HG03469 (cell line): Measurements from ENCODE around the gene LRP3.
A peak's percentile ranks its signal among the peaks of the same experiment; 100 is the strongest.

Experiments used
- ATAC-seq: cut with Tn5 transposase; IDR thresholded peaks from one replicate; pipeline ENCODE4 v1.9.1; 2021; ENCODE audit warnings: mild to moderate bottlenecking, moderate library complexity, moderate number of reproducible peaks; ENCODE audit not compliant: unreplicated experiment

LRP3 gene

DNA sequence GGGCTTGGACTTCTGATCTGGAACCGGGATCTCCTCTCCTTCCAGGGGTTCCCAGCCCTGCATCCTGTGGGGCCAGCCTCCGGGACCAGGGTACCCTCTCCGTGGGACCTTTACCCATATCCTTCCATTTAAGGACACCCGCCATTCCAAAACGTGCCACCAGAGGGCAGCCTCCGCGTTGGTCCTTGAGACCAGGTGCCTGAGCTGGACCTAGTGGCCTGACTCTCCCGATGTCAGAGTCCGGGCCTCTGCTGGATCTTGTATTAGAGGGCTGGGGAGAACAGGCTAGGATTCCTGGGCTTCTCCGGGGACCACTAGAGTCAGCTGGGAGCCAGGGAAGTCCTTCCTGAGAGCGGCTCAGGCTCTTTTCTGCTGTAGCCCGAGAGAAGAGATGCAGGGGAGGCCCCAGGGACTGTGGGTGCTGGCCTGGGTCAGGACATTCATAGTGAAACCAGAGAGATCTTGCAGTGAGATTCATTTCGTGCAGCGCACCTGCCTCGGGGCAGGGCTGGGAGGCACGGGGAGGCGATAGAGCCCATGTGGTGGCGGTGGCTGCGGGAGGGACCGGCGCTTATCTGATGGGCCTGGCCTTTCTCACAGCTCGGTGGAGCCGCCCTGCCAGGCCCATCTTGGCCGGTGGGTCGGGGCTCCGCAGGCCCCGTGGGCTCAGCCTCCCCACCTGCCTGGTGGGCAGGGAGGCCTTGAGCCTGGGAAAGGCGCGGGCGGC lies 41.3 kb downstream of the LRP3 start:
- peak; percentile 91 for ATAC-seq

- ATAC-seq: no peak
Observed at GRCh38 chr19:33235996-33236350, 41.8 kb downstream of the LRP3 start.

DNA sequence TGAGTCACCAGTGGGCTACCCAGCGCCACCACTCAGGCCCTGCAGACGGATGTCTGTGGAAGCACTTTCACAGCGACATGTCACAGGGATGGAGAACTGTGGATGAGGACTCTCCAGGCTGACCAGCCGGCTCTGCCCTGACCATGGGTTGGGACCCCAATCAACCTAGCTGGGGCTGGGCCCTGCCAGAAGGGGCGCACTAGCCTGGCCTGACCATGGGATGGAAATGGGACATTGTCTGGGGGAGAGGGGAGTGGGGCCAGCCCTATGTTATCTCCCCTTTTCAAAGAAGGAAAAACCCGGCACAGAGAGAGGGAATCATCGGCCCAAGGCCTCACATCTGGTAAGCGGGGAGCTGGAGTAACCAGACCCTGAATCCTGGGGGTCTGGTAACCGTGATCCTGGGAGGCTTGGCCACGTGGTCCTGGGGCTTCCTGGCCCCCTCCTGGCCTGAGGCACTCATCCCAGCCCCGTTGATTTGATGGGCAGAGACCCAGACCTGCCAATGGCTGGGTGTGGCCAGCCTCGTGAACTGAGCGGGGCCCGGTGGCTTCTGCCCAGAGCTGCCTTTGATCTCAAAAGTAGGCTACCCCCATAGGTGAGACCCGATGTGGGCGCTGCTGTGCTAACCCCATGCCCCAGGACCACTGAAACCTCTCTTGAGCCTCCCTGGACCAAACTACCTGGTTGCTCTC lies 42.7 kb downstream of the LRP3 start:
- no peak for ATAC-seq

- ATAC-seq: no peak
Observed at GRCh38 chr19:33238481-33239149, 44.5 kb downstream of the LRP3 start.

DNA sequence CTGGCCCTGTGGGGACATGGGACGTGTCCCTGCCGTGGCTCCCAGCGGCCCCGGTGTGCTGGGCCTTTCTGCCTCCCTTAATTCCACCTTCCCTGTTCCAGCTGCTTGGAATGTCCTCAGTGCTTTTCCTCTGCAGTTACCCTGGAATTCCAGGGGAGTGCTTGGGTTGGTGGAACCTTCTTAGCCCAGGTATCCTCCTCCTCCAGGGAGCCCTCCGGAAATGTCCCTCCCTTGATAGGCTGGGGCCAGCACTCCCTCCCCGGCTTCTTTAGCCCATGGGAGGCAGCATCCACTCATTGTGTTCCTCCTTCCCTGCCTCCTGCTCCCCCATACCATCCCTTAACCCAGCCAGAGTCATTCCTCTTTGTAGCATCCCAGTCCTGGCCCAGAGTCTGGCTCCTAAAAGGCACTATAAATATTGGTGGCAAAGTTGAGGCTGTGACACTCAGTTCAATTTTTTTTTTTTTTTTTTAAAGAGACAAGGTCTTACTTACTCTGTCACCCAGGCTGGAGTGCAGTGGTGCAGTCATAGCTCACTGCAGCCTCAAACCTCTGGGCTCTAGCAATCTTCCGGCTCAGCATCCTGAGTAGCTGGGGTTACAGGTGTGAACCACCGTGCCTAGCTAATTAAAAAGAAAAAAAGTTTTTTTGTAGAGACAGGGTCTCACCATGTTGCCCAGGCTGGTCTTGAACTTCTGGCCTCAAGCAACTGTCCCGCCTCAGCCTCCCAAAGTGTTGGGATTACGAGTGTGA lies 45.3 kb downstream of the LRP3 start:
- ATAC-seq: no peak

DNA sequence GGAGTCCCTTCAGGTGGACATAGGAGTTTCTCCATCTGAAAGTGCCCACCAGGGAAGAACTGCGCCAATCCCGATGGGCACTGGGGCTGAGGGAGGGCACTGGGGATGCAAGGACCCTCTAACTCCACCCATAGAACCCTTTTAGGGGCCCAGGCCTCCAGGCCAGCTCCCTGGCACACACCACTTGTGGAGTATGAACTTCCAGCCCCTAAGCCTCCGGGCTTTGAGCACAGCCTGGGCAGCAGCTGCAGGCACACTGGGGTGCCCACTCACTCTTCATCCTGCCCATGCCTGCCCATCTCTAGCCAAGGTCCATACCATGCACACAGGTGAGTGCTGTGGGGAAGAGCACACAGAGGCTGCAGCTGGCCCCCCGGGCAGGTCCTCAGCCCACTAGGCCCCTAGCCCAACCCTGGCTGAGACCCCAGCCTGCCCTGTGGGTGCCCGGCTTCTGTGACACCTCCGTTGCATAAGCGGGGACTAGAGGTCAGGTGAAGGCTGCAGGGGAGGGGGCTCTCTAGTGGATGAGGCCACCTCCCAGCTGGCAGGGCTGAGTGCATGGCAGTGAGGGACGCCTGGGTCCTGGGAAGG lies 46.1 kb downstream of the LRP3 start:
- ATAC-seq: no peak

- no peak for ATAC-seq
Observed at GRCh38 chr19:33241091-33241529, 47.0 kb downstream of the LRP3 start.

- ATAC-seq: no peak
Observed at GRCh38 chr19:33241530-33242101, 47.5 kb downstream of the LRP3 start.

- ATAC-seq: no peak
Observed at GRCh38 chr19:33242131-33242530, 48.0 kb downstream of the LRP3 start.

- ATAC-seq: no peak
Observed at GRCh38 chr19:33242911-33243310, 48.8 kb downstream of the LRP3 start.

DNA sequence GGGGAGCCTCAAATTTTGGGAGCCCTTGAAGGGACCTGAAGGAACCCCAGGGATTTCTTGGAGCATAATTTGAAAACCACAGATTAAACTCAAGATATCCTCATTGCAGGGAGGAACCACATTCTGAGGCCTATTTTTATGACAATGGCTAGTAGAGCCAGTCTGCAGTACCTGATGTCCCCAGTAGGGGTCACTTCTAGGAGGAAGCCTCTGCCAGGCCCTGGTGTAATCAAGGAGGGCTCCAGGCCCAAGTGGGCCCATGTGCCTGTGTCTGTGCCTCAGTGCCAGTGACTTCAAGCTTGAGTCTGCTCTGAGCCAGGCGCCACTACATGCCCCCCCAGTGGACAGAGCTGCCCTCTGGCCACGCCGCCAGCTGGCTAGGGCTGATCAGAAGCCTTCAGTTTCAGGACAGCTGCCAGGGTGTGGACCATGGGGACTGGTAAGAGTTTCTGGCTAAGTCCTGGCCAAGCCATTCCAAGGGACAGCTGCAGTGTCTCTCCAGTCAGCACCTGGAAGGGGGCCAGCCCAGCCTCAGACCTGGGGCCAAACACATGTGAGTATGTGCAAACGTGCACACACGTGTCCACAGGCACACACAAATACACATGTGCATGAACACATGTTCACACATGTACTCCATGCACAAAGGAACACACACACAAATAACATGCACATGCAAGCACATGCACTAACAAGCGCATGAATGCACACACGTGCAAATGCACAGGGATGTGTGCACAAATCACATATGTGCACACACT lies 52.0 kb downstream of the LRP3 start:
- ATAC-seq: no peak

GRCh38 chr19:33246709-33247440 lies 52.7 kb downstream of the LRP3 start:
- ATAC-seq: no peak

DNA sequence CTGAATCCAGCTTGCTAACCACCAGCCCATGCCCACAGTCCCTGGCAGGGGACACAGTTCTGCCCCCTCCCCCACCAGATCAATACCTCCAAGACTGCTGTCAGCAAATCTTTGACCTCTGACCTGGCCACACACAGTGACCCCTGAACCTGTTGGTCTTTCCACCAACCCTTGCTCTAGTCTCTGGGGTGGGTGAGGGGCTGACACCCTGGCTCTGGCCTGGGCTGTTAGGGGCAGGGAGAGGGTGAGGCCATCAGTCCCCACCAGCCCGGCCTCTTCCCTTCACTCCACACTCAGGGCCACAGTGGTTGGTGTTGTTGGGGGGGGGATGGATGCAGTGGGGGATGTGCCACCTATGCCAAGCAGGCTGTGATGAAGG lies 53.3 kb downstream of the LRP3 start:
- no peak for ATAC-seq

GRCh38 chr19:33248104-33248503 lies 54.0 kb downstream of the LRP3 start:
- ATAC-seq: no peak

DNA sequence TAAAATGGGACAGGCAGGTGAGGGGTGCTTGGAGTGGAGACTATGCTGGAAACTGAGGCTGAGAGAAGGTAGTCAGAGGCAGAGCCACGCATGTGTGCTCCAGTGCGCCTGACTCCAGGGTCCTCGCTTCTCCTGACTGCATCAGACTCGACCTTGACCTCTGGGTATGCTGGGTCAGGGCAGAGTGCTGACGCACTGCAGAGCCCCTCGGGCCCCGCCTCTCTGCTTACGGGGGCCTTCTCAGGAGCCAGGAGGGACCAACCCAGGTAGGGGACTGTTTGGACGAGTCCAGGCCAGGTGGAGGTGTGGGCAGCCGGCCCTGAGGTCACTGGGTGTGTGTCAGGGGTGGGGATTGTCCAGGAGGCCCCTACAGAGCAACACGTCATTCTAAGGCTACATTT lies 54.4 kb downstream of the LRP3 start:
- no peak for ATAC-seq

DNA sequence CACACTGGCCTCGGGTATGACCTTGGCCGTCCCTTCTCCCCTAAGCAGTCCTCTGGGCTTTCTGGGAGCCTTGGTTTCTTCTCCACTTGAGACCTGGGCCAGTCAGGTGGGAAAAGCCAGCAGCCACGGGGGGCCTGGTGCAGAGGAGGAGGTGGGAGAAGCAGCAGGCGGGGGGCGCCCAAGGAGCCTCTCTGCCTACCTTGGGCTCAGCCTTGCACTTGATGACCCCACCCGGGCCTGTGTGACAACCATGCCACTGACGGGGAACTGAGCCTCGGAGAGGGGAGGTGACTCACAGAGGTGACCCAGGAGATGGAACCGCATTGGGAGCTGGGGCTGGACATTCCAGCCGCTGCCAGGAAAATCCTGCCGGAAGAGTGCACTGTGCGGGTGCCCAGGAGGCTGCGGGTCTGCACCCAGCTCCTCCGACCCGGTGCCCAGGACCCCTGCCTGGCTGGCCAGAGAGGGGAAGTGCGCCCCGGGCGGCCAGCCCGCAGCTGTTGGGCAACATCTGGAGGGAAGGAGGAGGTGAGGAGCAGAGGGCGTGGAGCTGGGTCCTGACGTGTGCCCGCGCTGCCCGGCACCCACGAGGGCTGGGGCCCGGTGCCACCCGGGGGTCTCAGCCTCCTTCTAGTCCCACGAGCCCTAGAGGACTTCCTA lies 55.0 kb downstream of the LRP3 start:
- no peak for ATAC-seq

DNA sequence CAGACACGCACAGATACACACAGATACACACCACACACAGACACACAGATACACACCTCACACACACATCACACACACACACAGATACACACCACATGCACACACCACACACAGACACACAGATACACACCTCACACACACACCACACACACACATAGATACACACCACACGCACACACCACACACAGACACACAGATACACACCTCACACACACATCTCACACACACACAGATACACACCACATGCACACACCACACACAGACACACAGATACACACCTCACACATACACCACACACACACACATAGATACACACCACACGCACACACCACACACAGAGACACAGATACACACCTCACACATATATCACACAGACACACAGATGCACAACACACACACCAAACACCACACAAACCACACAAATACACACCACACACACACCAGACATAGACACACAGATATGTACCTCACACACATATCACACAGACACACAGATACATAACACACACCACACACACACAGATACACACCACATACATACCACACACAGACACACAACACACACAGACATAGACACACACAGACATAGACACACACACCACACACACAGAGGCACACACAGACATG lies 55.7 kb downstream of the LRP3 start:
- no peak for ATAC-seq

DNA sequence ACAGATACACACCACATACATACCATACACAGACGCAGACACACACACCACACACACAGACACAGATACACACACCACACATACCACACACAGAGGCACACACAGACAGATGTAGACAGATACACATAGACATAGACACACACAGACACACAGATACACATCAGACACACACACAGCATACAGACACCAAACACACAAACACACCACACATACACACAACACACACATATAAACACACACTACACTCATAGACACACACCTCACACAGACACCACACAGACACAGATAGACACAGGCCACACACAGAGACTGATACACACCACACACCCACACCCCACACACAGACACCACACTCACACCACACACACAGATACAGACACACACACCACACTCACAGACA lies 56.4 kb downstream of the LRP3 start:
- no peak for ATAC-seq
